Glutamatergic neuron (in vitro differentiated cells): ENCODE measurements around the gene TLR1. TPM values are rescaled to one million over a fixed set of nuclear protein-coding genes. Genes with fewer than 3 reads are reported as not detected.
"Not testable (repeated sequence)": the region's sequence is repeated elsewhere in the genome, so short reads cannot be mapped to it uniquely, and the experiment has no call there.

Experiments
- DNase-seq: peaks from one replicate; pipeline ENCODE4 v3.0.0; 2022
- H3K27ac Mint-ChIP-seq: one replicate; pipeline ENCODE4 v1.8.0; 2020; ENCODE audit warnings: mild to moderate bottlenecking, mixed read lengths, inconsistent platforms; ENCODE audit not compliant: unreplicated experiment
- H3K27me3 Mint-ChIP-seq: one replicate; pipeline ENCODE4 v1.8.0; 2020; ENCODE audit warnings: mild to moderate bottlenecking, moderate library complexity, mixed read lengths, inconsistent platforms; ENCODE audit not compliant: unreplicated experiment
- H3K36me3 Mint-ChIP-seq: one replicate; pipeline ENCODE4 v1.8.0; 2020; ENCODE audit warnings: mild to moderate bottlenecking, mixed read lengths, inconsistent platforms; ENCODE audit not compliant: unreplicated experiment
- H3K4me1 Mint-ChIP-seq: one replicate; pipeline ENCODE4 v1.8.0; 2020; ENCODE audit warnings: mild to moderate bottlenecking, low read depth, mixed read lengths, inconsistent platforms; ENCODE audit not compliant: unreplicated experiment
- H3K4me3 Mint-ChIP-seq: one replicate; pipeline ENCODE4 v1.8.0; 2020; ENCODE audit warnings: mild to moderate bottlenecking, mixed read lengths, inconsistent platforms; ENCODE audit not compliant: unreplicated experiment
- H3K9me3 Mint-ChIP-seq: one replicate; pipeline ENCODE4 v1.8.0; 2020; ENCODE audit warnings: mild to moderate bottlenecking, moderate library complexity, mixed read lengths, inconsistent platforms; ENCODE audit not compliant: unreplicated experiment
- total RNA-seq: library from RNA; stranded (reverse); fragmentation: NEBNext Ultra II Directional; extraction: Animal tissue kit (Norgen Biotek cat#: 25700); gene quantifications from one replicate; pipeline ENCODE4 v1.2.1, GENCODE V29; 2021; ENCODE audit not compliant: unreplicated experiment
- TF ChIP-seq, protein P1 (sequence below): fragments of 200-600 bp; sonication (generic); IDR thresholded peaks from one replicate; pipeline ENCODE4 v1.5.0; 2021; ENCODE audit not compliant: partially characterized antibody, unreplicated experiment

Gene TLR1
- total RNA-seq, 1 donor from 2014 or later, result not detected

DNA sequence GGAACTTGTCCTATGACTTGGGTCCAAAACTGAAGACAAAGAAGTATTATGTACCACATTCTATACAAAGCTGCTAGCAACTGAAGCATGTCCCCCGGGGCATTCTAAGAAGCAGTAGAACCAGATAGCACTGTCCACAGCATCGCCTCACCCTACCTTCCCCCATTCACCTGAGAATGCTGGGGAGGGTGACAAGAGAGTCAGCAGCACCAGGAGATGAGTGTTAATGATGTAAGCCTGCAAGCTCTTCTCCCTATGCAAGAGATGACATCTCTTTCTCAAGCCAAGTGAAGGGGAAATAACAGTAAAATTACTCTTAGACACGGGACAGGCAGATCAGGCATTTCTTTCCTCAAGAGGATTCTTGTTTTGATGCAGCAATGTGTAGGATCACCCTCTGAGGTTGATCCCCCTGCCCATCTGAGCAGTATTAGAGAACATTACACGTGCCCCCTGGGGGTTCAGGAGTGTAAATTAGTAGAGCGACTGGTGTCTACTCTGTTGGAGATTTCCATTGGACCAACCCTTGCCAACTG lies 13.9 kb upstream of the TLR1 start:
- DNase-seq, result no peak
- TF ChIP-seq, protein P1, sequence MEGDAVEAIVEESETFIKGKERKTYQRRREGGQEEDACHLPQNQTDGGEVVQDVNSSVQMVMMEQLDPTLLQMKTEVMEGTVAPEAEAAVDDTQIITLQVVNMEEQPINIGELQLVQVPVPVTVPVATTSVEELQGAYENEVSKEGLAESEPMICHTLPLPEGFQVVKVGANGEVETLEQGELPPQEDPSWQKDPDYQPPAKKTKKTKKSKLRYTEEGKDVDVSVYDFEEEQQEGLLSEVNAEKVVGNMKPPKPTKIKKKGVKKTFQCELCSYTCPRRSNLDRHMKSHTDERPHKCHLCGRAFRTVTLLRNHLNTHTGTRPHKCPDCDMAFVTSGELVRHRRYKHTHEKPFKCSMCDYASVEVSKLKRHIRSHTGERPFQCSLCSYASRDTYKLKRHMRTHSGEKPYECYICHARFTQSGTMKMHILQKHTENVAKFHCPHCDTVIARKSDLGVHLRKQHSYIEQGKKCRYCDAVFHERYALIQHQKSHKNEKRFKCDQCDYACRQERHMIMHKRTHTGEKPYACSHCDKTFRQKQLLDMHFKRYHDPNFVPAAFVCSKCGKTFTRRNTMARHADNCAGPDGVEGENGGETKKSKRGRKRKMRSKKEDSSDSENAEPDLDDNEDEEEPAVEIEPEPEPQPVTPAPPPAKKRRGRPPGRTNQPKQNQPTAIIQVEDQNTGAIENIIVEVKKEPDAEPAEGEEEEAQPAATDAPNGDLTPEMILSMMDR, result no peak
- H3K36me3 Mint-ChIP-seq, result peaks cover 7% of the 10 kb centered on the region
- H3K4me3 Mint-ChIP-seq, result no peak overlapping the region
- peaks cover 2% of the 10 kb centered on the region for H3K9me3 Mint-ChIP-seq
- no peak overlapping the region for H3K27ac Mint-ChIP-seq
- no peaks in the 10 kb centered on the region for H3K27me3 Mint-ChIP-seq
- H3K4me1 Mint-ChIP-seq, result no peaks in the 10 kb centered on the region

- H3K9me3 Mint-ChIP-seq, result peaks cover 2% of the 10 kb centered on the region
- no peak for DNase-seq
- H3K27me3 Mint-ChIP-seq, result no peaks in the 10 kb centered on the region
- H3K4me1 Mint-ChIP-seq, result no peaks in the 10 kb centered on the region
- no peak overlapping the region for H3K27ac Mint-ChIP-seq
- TF ChIP-seq, protein P1, result no peak
- no peak overlapping the region for H3K4me3 Mint-ChIP-seq
- peaks cover 3% of the 10 kb centered on the region for H3K36me3 Mint-ChIP-seq
Observed at GRCh38 chr4:38815885-38816782, 11.5 kb upstream of the TLR1 start.

GRCh38 chr4:38814386-38814785 lies 9.8 kb upstream of the TLR1 start:
- H3K36me3 Mint-ChIP-seq, result peaks cover 3% of the 10 kb centered on the region
- H3K4me3 Mint-ChIP-seq, result no peak overlapping the region
- H3K27ac Mint-ChIP-seq, result no peak overlapping the region
- TF ChIP-seq, protein P1, result no peak
- no peaks in the 10 kb centered on the region for H3K27me3 Mint-ChIP-seq
- no peak for DNase-seq
- H3K9me3 Mint-ChIP-seq, result peaks cover 2% of the 10 kb centered on the region
- H3K4me1 Mint-ChIP-seq, result no peaks in the 10 kb centered on the region

DNA sequence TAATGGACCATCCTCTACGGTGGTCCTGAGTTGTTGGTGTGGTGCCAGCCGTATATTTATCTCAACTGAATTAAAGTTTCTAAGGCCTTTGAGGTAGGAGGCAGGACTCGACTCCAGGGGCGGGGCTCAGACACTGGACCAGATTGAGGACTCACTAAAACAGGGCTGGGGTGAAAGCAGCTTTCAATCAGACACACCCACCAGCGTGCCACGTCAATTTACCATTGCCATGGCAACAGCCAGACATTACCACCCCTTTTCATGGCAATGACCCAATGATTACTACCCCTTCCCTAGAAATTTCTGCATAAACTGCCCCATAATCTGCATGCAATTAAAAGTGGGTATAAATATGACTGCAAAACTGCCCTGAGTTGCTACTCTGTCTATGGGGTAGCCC lies 6.7 kb upstream of the TLR1 start:
- Mint-ChIP-seq H3K27ac (no peak overlapping the region), H3K4me1 (no peaks in the 10 kb centered on the region), H3K27me3 (no peaks in the 10 kb centered on the region), H3K4me3 (no peak overlapping the region), H3K36me3 (peaks cover 3% of the 10 kb centered on the region), H3K9me3 (peaks cover 4% of the 10 kb centered on the region)
- TF ChIP-seq, protein P1, result no peak
- no peak for DNase-seq

GRCh38 chr4:38807462-38807861 lies 2.9 kb upstream of the TLR1 start:
- not testable (repeated sequence) for H3K9me3 Mint-ChIP-seq, H3K36me3 Mint-ChIP-seq, H3K4me3 Mint-ChIP-seq, H3K4me1 Mint-ChIP-seq, H3K27ac Mint-ChIP-seq, H3K27me3 Mint-ChIP-seq, DNase-seq

DNA sequence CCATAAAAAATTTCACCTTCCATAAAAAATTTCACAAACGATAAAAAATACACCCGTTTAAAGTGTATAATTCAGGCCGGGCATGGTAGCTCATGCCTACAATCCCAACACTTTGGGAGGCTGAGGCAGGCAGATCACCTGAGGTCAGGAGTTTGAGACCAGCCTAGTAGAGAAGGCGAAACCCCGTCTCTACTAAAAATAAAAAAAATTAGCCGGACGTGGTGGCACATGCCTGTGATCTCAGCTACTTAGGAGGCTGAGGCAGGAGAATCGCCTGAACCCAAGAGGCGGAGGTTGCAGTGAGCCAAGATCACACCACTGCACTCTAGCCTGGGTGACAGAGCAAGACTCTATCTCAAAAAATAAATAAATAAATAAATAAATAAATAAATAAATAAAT lies 1.7 kb upstream of the TLR1 start:
- not testable (repeated sequence) for H3K27me3 Mint-ChIP-seq, H3K4me3 Mint-ChIP-seq, DNase-seq, H3K36me3 Mint-ChIP-seq, H3K9me3 Mint-ChIP-seq, H3K4me1 Mint-ChIP-seq, H3K27ac Mint-ChIP-seq
